Measurements from ENCODE around the gene SLC8A2.

DNA sequence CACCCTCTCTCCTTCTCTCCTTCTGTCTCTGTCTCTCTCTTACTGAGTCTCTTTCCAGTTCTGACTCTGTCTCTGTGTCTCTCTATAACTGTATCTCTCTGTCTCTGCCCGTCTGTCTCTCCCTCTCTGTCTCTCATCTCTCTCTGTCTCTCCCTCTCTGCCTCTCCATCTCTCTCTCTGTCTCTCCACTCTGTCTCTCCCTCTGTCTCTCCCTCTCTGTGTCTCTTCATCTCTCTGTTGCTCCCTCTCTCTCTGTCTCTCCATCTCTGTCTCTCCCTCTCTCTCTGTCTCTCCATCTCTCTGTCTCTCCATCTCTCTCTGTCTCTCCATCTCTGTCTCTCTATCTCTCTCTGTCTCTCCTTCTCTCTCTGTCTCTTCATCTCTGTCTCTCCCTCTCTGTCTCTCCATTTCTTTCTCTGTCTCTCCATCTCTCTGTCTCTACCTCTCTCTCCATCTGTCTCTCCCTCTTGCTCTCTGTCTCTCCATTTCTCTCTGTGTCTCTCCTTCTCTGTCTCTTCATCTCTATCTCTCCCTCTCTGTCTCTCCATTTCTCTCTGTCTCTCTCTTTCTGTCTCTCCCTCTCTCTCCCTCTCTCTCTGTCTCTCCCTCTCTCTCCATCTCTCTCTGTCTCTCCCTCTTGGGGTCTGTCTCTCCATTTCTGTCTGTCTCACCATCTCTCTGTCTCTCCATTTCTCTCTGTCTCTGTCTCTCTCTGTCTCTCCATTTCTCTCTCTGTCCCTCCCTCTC lies 49.1 kb downstream of the SLC8A2 start:
- TF ChIP-seq, protein P1, sequence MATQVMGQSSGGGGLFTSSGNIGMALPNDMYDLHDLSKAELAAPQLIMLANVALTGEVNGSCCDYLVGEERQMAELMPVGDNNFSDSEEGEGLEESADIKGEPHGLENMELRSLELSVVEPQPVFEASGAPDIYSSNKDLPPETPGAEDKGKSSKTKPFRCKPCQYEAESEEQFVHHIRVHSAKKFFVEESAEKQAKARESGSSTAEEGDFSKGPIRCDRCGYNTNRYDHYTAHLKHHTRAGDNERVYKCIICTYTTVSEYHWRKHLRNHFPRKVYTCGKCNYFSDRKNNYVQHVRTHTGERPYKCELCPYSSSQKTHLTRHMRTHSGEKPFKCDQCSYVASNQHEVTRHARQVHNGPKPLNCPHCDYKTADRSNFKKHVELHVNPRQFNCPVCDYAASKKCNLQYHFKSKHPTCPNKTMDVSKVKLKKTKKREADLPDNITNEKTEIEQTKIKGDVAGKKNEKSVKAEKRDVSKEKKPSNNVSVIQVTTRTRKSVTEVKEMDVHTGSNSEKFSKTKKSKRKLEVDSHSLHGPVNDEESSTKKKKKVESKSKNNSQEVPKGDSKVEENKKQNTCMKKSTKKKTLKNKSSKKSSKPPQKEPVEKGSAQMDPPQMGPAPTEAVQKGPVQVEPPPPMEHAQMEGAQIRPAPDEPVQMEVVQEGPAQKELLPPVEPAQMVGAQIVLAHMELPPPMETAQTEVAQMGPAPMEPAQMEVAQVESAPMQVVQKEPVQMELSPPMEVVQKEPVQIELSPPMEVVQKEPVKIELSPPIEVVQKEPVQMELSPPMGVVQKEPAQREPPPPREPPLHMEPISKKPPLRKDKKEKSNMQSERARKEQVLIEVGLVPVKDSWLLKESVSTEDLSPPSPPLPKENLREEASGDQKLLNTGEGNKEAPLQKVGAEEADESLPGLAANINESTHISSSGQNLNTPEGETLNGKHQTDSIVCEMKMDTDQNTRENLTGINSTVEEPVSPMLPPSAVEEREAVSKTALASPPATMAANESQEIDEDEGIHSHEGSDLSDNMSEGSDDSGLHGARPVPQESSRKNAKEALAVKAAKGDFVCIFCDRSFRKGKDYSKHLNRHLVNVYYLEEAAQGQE (IDR thresholded peaks at IDR 0.05; ENCODE audit: low read depth), result no peak
- no peak for TF ChIP-seq NFIC (IDR thresholded peaks at IDR 0.05)
- no peak for TF ChIP-seq TCF12 (IDR thresholded peaks at IDR 0.05; ENCODE audit: low read depth)
- no peak for TF ChIP-seq YY1 (IDR thresholded peaks at IDR 0.05; ENCODE audit: low read depth)
- TF ChIP-seq EP300 (IDR thresholded peaks at IDR 0.05; ENCODE audit: borderline replicate concordance), result no peak
- TF ChIP-seq CREB1 (IDR thresholded peaks at IDR 0.05; ENCODE audit: low read depth), result no peak
- TF ChIP-seq CEBPB (IDR thresholded peaks at IDR 0.05), result no peak
- TF ChIP-seq ZBTB7A (IDR thresholded peaks at IDR 0.05; ENCODE audit: low read depth), result no peak
- no peak for TF ChIP-seq TAF1 (IDR thresholded peaks at IDR 0.05; ENCODE audit: low read depth)
- TF ChIP-seq RAD21 (IDR thresholded peaks at IDR 0.05; ENCODE audit: low read depth), result no peak
- TF ChIP-seq, protein P2, sequence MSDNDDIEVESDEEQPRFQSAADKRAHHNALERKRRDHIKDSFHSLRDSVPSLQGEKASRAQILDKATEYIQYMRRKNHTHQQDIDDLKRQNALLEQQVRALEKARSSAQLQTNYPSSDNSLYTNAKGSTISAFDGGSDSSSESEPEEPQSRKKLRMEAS (IDR thresholded peaks at IDR 0.05), result no peak
- TF ChIP-seq EGR1 (IDR thresholded peaks at IDR 0.05), result no peak
- TF ChIP-seq TEAD4 (IDR thresholded peaks at IDR 0.05), result no peak

Measured in Ishikawa (cell line).